ENCODE data around the gene FLT4. TPM values are rescaled to one million over a fixed set of nuclear protein-coding genes. Genes with fewer than 3 reads are reported as not detected.

FLT4 gene
- total and polyA plus RNA-seq, 2 donors (not counting 1 experiment from before 2014, with no cell fraction given) = 0.01 TPM; not detected in 1

DNA sequence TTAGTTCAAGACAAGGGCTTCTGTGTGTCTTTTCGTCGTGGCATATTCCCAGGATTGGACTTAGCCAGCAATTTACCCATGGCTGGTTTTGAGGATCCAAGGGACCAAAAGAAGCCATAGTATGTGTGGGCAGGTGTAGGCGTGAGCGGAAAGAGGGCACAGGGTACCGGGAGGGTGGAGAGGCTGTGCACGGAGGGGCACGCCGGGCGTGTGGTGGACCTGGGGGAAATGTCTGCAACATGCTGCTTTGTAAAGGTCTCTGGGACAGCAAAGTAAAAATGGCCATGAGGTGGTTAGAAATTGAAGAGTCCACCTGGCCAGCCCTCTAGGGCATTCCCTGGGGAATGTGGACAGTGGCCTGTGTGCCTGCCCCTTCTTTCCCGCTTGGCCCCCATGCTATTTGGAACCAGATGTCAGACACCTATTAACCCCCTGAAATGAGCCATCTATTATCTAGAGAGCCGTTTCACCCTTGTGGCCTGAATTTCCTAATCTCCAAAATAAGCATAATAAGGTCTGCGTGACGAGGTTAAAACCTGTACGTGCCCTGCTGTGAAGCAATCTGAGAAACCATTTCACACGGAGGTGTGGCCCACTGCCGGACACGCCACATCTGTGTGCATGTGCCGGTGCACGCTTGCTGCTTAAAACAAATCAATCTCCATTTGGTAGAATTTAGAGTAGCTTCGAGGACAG is 5.1 kb downstream of the FLT4 start:
- no peak overlapping the region for H3K4me3 ChIP-seq (ENCODE audit: control extremely low read depth in 1 of 5, extremely low read depth in 1 of 5, insufficient read depth in 1 of 5, low read depth in 2 of 5, low read length in 4 of 5)
- H3K36me3 ChIP-seq (replicated peaks in 1 of 2; ENCODE audit: control extremely low read depth in 1 of 2, control insufficient read depth in 1 of 2, extremely low read depth in 1 of 2, insufficient read depth in 2 of 2, low read length in 1 of 2) = no peaks in the 10 kb centered on the region
- intact Hi-C loops (cut with micrococcal nuclease) = no loop called here
- no peak overlapping the region for H2AFZ ChIP-seq (ENCODE audit: insufficient read depth, low read depth, low read length, poor library complexity, severe bottlenecking)
- TF ChIP-seq, protein P1, sequence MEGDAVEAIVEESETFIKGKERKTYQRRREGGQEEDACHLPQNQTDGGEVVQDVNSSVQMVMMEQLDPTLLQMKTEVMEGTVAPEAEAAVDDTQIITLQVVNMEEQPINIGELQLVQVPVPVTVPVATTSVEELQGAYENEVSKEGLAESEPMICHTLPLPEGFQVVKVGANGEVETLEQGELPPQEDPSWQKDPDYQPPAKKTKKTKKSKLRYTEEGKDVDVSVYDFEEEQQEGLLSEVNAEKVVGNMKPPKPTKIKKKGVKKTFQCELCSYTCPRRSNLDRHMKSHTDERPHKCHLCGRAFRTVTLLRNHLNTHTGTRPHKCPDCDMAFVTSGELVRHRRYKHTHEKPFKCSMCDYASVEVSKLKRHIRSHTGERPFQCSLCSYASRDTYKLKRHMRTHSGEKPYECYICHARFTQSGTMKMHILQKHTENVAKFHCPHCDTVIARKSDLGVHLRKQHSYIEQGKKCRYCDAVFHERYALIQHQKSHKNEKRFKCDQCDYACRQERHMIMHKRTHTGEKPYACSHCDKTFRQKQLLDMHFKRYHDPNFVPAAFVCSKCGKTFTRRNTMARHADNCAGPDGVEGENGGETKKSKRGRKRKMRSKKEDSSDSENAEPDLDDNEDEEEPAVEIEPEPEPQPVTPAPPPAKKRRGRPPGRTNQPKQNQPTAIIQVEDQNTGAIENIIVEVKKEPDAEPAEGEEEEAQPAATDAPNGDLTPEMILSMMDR (IDR thresholded peaks at IDR 0.05) = no peak
- TF ChIP-seq EZH2 (IDR thresholded peaks at IDR 0.05; ENCODE audit: borderline replicate concordance, insufficient read depth, low read depth, low read length, poor library complexity, severe bottlenecking) = no peak
- no peaks in the 10 kb centered on the region for H3K9me3 ChIP-seq (ENCODE audit: control extremely low read depth in 1 of 3, control insufficient read depth in 2 of 3, insufficient read depth in 1 of 3, low read length in 2 of 3)
- peaks cover 0 to 15% (median 2%) of the 10 kb centered on the region in 4 experiments for H3K27me3 ChIP-seq (replicated peaks in 1 of 4; ENCODE audit: control extremely low read depth in 1 of 4, control insufficient read depth in 3 of 4, insufficient read depth in 4 of 4, low read length in 3 of 4)
- Mint-ChIP-seq H3K4me1 (peaks cover 3% of the 10 kb centered on the region), H3K27ac (no peak overlapping the region), H3K9me3 (ENCODE audit: insufficient read depth) (no peaks in the 10 kb centered on the region), H3K27me3 (peaks cover 23% of the 10 kb centered on the region), H3K4me3 (no peak overlapping the region)
- peaks cover 0 to 3% of the 10 kb centered on the region in 2 donors for H3K4me1 ChIP-seq (ENCODE audit: control insufficient read depth in 2 of 2, insufficient read depth in 2 of 2, low read length in 2 of 2)
- 91% methylated on average over 17 of the region's 20 CpGs for WGBS (ENCODE audit: insufficient coverage)
- CTCF ChIA-PET = no interaction called here
- H3K9ac ChIP-seq (ENCODE audit: low read length) = no peak overlapping the region
- no peaks in the 10 kb centered on the region for H3K79me2 ChIP-seq (ENCODE audit: control insufficient read depth, insufficient read depth, low read length)
- no peak overlapping the region for H3K27ac ChIP-seq (ENCODE audit: low read length in 2 of 2)
- no peak overlapping the region for H3K4me2 ChIP-seq (replicated peaks; ENCODE audit: low read depth, low read length, poor library complexity, severe bottlenecking)
- POLR2A ChIA-PET = no interaction called here
- no peak for ATAC-seq (ENCODE audit: low read depth)
- DNase-seq = no peak
- H4K20me1 ChIP-seq (ENCODE audit: control insufficient read depth, insufficient read depth, low read length, poor library complexity, severe bottlenecking) = no peaks in the 10 kb centered on the region

DNA sequence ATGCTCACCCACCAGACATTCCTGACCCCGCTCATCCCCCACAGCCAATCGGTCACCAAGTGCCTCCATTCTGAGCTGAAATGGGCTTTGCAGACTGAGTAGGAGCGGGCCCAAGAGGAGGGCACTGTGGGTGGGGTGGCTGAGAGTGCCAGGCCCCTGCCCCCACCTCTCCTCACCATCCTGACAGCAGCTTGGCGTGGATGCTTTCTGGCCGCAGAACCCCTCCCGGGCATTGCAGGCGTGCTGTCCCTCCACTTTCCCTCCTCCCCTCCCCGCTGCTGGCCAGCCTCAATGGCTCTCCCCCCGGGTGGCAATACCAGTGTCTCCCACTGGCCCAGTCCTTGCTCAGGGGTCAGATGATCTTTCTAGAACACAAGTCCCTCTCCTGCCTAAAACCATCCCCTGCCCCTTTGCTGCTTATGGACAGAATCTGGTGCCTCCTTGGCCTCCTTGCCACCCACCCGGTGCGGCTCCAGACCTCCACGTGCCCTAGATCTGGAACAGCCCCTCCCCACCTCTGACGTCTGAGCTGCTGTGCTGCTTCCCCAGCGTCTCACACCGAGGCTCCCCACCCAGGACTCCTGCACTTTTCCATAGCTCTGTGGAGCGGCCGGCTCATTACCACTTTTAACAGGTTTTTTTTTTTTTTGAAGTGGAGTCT is 6.1 kb downstream of the FLT4 start:
- Mint-ChIP-seq H3K4me3 (no peak overlapping the region), H3K4me1 (peaks cover under 1% of the 10 kb centered on the region), H3K27ac (no peak overlapping the region), H3K27me3 (peaks cover 20% of the 10 kb centered on the region), H3K9me3 (ENCODE audit: insufficient read depth) (no peaks in the 10 kb centered on the region)
- intact Hi-C loops (cut with micrococcal nuclease) = no loop called here
- Histone ChIP-seq H3K9me3 (ENCODE audit: control extremely low read depth in 1 of 3, control insufficient read depth in 2 of 3, insufficient read depth in 1 of 3, low read length in 2 of 3) (no peaks in the 10 kb centered on the region), H3K4me3 (ENCODE audit: control extremely low read depth in 1 of 5, extremely low read depth in 1 of 5, insufficient read depth in 1 of 5, low read depth in 2 of 5, low read length in 4 of 5) (no peak overlapping the region), H4K20me1 (ENCODE audit: control insufficient read depth, insufficient read depth, low read length, poor library complexity, severe bottlenecking) (no peaks in the 10 kb centered on the region), H3K27me3 (replicated peaks in 1 of 4; ENCODE audit: control extremely low read depth in 1 of 4, control insufficient read depth in 3 of 4, insufficient read depth in 4 of 4, low read length in 3 of 4) (peaks cover 0 to 12% (median 2%) of the 10 kb centered on the region in 4 experiments), H3K36me3 (replicated peaks in 1 of 2; ENCODE audit: control extremely low read depth in 1 of 2, control insufficient read depth in 1 of 2, extremely low read depth in 1 of 2, insufficient read depth in 2 of 2, low read length in 1 of 2) (no peaks in the 10 kb centered on the region), H3K9ac (ENCODE audit: low read length) (no peak overlapping the region), H3K4me2 (replicated peaks; ENCODE audit: low read depth, low read length, poor library complexity, severe bottlenecking) (no peak overlapping the region), H3K79me2 (ENCODE audit: control insufficient read depth, insufficient read depth, low read length) (no peaks in the 10 kb centered on the region), H3K27ac (ENCODE audit: low read length in 2 of 2) (no peak overlapping the region), H2AFZ (ENCODE audit: insufficient read depth, low read depth, low read length, poor library complexity, severe bottlenecking) (no peak overlapping the region), H3K4me1 (ENCODE audit: control insufficient read depth in 2 of 2, insufficient read depth in 2 of 2, low read length in 2 of 2) (no peaks in the 10 kb centered on the region)
- ChIA-PET POLR2A (no interaction called here), CTCF (no interaction called here)
- 93% methylated on average over 14 of the region's 17 CpGs for WGBS (ENCODE audit: insufficient coverage)
- ATAC-seq (ENCODE audit: low read depth) (no peak), DNase-seq (no peak)
- no peak for TF ChIP-seq EZH2 (IDR thresholded peaks at IDR 0.05; ENCODE audit: borderline replicate concordance, insufficient read depth, low read depth, low read length, poor library complexity, severe bottlenecking)
- TF ChIP-seq, protein P1 (IDR thresholded peaks at IDR 0.05) = no peak
